WTC11 (cell line): ENCODE data around the gene SYT13. TPM values are rescaled to one million over a fixed set of nuclear protein-coding genes. Genes with fewer than 3 reads are reported as not detected.

ENCODE experiments used
- ATAC-seq: fragments of 200-7000 bp; cut with Tn5 transposase; 2 replicates; pipeline ENCODE4 v1.10.0; 2021; ENCODE audit warnings: mild to moderate bottlenecking, moderate library complexity
- CTCF ChIA-PET: fragments of 300-600 bp; sonication (Branson Sonifier 250); formaldehyde crosslinking; loops from one replicate; lab custom pipeline; 2021; ENCODE audit warnings: antibody characterized with exemption; lab: Charles Lee
- POLR2A ChIA-PET: fragments of 350-600 bp; sonication (Branson Sonifier 250); formaldehyde crosslinking; loops from one replicate; lab custom pipeline; 2021; ENCODE audit warnings: antibody characterized with exemption; lab: Charles Lee
- DNase-seq: peaks from one replicate; pipeline ENCODE4 v3.0.0; 2021; ENCODE audit warnings: low spot score
- H3K27ac Mint-ChIP-seq: 2 replicates; pipeline ENCODE4 v1.8.0; 2021; ENCODE audit warnings: mixed read lengths
- H3K27me3 Mint-ChIP-seq: 2 replicates; pipeline ENCODE4 v1.8.0; 2021; ENCODE audit warnings: low read depth, mild to moderate bottlenecking, moderate library complexity, mixed read lengths
- H3K36me3 Mint-ChIP-seq: 2 replicates; pipeline ENCODE4 v1.8.0; 2021; ENCODE audit warnings: mixed read lengths
- H3K4me1 Mint-ChIP-seq: 2 replicates; pipeline ENCODE4 v1.8.0; 2022; ENCODE audit warnings: mixed read lengths
- H3K4me3 Mint-ChIP-seq: 2 replicates; pipeline ENCODE4 v1.8.0; 2021; ENCODE audit warnings: mild to moderate bottlenecking, moderate library complexity, mixed read lengths
- H3K9me3 Mint-ChIP-seq: 2 replicates; pipeline ENCODE4 v1.8.0; 2021; ENCODE audit warnings: mixed read lengths
- AFF4 ChIP-seq: sonication (generic); formaldehyde crosslinking; IDR thresholded peaks from 2 replicates; pipeline ENCODE4 v1.8.1; 2023; ENCODE audit warnings: mild to moderate bottlenecking, missing genetic modification reagents, borderline replicate concordance
- ATF3 ChIP-seq: sonication (generic); formaldehyde crosslinking; conservative IDR thresholded peaks from 2 replicates; pipeline ENCODE4 v1.8.1; 2022; ENCODE audit warnings: mild to moderate bottlenecking, missing genetic modification reagents
- E2F5 ChIP-seq: sonication (generic); formaldehyde crosslinking; IDR thresholded peaks from 2 replicates; pipeline ENCODE4 v1.8.1; 2022; ENCODE audit warnings: mild to moderate bottlenecking, moderate library complexity, missing genetic modification reagents
- ELF4 ChIP-seq: sonication (generic); formaldehyde crosslinking; IDR thresholded peaks from 2 replicates; pipeline ENCODE4 v1.8.1; 2022; ENCODE audit warnings: low read depth, mild to moderate bottlenecking, moderate library complexity, missing genetic modification reagents
- IRF1 ChIP-seq: sonication (generic); formaldehyde crosslinking; IDR thresholded peaks from 2 replicates; pipeline ENCODE4 v1.8.0; 2023; ENCODE audit warnings: missing genetic modification reagents
- KAT7 ChIP-seq: sonication (generic); formaldehyde crosslinking; IDR thresholded peaks from 2 replicates; pipeline ENCODE4 v1.8.1; 2023; ENCODE audit warnings: missing genetic modification reagents, mild to moderate bottlenecking, borderline replicate concordance
- NR3C1 ChIP-seq: sonication (generic); formaldehyde crosslinking; conservative IDR thresholded peaks from 2 replicates; pipeline ENCODE4 v1.8.1; 2023; ENCODE audit warnings: low read depth, mild to moderate bottlenecking, missing genetic modification reagents
- PRDM15 ChIP-seq: sonication (generic); formaldehyde crosslinking; IDR thresholded peaks from 2 replicates; pipeline ENCODE4 v1.8.0; 2022; ENCODE audit warnings: missing genetic modification reagents
- SP1 ChIP-seq: sonication (generic); formaldehyde crosslinking; conservative IDR thresholded peaks from 2 replicates; pipeline ENCODE4 v1.8.1; 2022; ENCODE audit warnings: missing genetic modification reagents
- USF2 ChIP-seq: sonication (generic); formaldehyde crosslinking; IDR thresholded peaks from 2 replicates; pipeline ENCODE4 v1.8.1; 2023; ENCODE audit warnings: mild to moderate bottlenecking, missing genetic modification reagents, moderate library complexity
- ZNF263 ChIP-seq: sonication (generic); formaldehyde crosslinking; IDR thresholded peaks from 2 replicates; pipeline ENCODE4 v1.8.1; 2022; ENCODE audit warnings: low read depth, mild to moderate bottlenecking, moderate library complexity, missing genetic modification reagents
- ZNF423 ChIP-seq: fragments of 250-450 bp; sonication (Bioruptor Pico); IDR thresholded peaks from 2 replicates; pipeline ENCODE4 v2.1.2; 2022; ENCODE audit warnings: mild to moderate bottlenecking, moderate library complexity
- ZNF425 ChIP-seq: fragments of 250-450 bp; sonication (Bioruptor Pico); conservative IDR thresholded peaks from 2 replicates; pipeline ENCODE4 v1.9.0; 2021; ENCODE audit warnings: mild to moderate bottlenecking
- ZNF512 ChIP-seq: sonication (generic); formaldehyde crosslinking; IDR thresholded peaks from 2 replicates; pipeline ENCODE4 v1.8.1; 2022; ENCODE audit warnings: missing genetic modification reagents, borderline replicate concordance
- total RNA-seq: library from RNA; stranded (reverse); gene quantifications from 3 replicates; pipeline ENCODE4 v1.2.3, GENCODE V29; 2021

The SYT13 gene
- total RNA-seq, 1 experiment from 2014 or later = 10.8 TPM

- TF ChIP-seq E2F5 (no peak), USF2 (no peak), NR3C1 (CRISPR knock-in tag) (no peak), SP1 (no peak)
Measured at GRCh38 chr11:45252134-45252856, 33.8 kb downstream of the SYT13 start (continued).

- CTCF ChIA-PET = interaction anchor here (0.6 to 1.5 kb wide), 3 partner anchors 17 to 139 kb away, joined by 3 to 7 read pairs (median 4); no protein-coding TSS in a partner anchor
- H3K9me3 Mint-ChIP-seq = peaks cover 3% of the 10 kb centered on the region
- H3K36me3 Mint-ChIP-seq = no peaks in the 10 kb centered on the region
- TF ChIP-seq ELF4 (CRISPR knock-in tag) (no peak), USF2 (no peak), AFF4 (CRISPR knock-in tag) (no peak), ZNF512 (CRISPR knock-in tag) (no peak), ATF3 (CRISPR knock-in tag) (no peak), PRDM15 (no peak), KAT7 (CRISPR knock-in tag) (no peak), ZNF425 (CRISPR knock-in tag) (no peak), ZNF423 (CRISPR knock-in tag) (no peak), IRF1 (CRISPR knock-in tag) (no peak), ZNF263 (CRISPR knock-in tag) (no peak)
Measured at GRCh38 chr11:45250035-45250718, 36.0 kb downstream of the SYT13 start.

More at GRCh38 chr11:45250035-45250718, 36.0 kb downstream of the SYT13 start:
- no peaks in the 10 kb centered on the region; the same call in 1 of the 2 replicates for H3K27me3 Mint-ChIP-seq
- H3K4me1 Mint-ChIP-seq = 0 out of 2 replicates have a peak, but pooled peaks cover 3% of the 10 kb centered on the region
- POLR2A ChIA-PET = no interaction called here
- DNase-seq (no peak), ATAC-seq (no peak)
- H3K27ac Mint-ChIP-seq = no peak overlapping the region
- H3K4me3 Mint-ChIP-seq = no peak overlapping the region
